Left lobe of liver (tissue), 2 donors: ENCODE results near the gene RPS6KA2. TPM values are rescaled to one million over a fixed set of nuclear protein-coding genes. Genes with fewer than 3 reads are reported as not detected.
"Not testable (repeated sequence)": the region's sequence is repeated elsewhere in the genome, so short reads cannot be mapped to it uniquely, and the experiment has no call there.

Experiments used
- ATAC-seq: fragments of 200-7000 bp; cut with Tn5 transposase; one replicate; pipeline ENCODE4 v1.9.1; 2020; ENCODE audit warnings: mild to moderate bottlenecking, moderate library complexity
- DNase-seq: peaks from one replicate; pipeline ENCODE4 v3.0.0-alpha.2; 2020; ENCODE audit warnings: low spot score
- total RNA-seq: library from RNA; stranded (reverse); gene quantifications from one replicate; pipeline ENCODE4 v1.2.1, GENCODE V29; 2021
- donor health status: DM: no; HTN: no; CAD: no; lungs with moderate emphysema.
- donor health status: DM: no; HTN: yes; CAD: no.

The RPS6KA2 gene
- total RNA-seq, 1 donor from 2014 or later = 12.4 TPM

DNA sequence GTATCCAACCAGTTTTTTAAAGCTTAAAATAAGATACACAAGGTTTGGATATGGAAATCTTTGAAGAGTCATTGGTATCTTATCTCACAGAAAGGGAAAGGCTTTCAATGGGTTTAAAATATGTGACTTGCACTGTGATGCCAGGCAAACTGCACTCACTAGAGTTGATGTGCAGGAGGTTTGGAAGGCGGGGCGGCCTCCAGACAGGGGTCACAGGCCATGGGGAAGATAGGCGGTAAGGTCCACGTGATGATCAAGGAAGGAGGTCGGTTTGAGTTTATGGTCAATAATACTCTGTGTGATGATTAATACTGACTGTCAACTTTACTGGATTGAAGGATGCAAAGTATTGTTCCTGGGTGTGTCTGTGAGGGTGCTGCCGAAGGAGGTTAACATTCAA lies 31.1 kb downstream of the RPS6KA2 start:
- DNase-seq = no peak
- no peak for ATAC-seq

DNA sequence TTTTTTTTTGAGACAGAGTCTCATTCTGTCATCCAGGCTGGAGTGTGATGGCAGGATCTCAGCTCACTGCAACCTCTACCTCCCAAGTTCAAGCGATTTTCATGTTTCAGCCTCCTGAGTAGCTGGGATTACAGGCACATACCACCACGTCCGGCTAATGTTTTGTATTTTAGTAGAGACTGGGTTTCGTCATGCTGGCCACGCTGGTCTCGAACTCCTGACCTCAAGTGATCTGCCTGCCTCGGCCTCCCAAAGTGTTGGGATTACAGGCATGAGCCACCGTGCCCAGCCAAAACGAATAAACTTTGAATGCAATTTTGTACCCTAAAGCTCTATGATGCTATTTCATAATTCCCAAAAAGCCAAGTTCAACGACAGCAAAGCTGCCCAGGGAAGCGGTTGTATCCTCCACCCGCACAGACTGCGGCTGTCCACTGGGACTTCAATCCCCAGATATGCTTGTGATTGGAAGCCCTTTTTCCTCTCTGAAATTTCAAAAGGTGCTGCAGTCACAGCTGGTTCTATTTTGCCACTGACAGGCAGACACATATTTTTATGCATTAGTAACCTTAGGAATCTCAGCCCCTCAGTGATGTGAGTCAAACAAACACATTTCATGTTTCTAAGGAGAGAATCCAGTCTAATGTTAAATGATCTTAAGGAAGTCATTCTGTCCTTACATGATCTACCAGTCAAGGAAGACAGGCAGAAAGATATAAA lies 31.8 kb downstream of the RPS6KA2 start:
- ATAC-seq (no peak), DNase-seq (no peak)

GRCh38 chr6:166592821-166593220 lies 34.2 kb downstream of the RPS6KA2 start:
- ATAC-seq (no peak), DNase-seq (no peak)

- ATAC-seq (no peak), DNase-seq (no peak)
Measured at GRCh38 chr6:166591961-166592520, 35.0 kb downstream of the RPS6KA2 start.

GRCh38 chr6:166591026-166591425 lies 36.0 kb downstream of the RPS6KA2 start:
- no peak for DNase-seq
- ATAC-seq = no peak

DNA sequence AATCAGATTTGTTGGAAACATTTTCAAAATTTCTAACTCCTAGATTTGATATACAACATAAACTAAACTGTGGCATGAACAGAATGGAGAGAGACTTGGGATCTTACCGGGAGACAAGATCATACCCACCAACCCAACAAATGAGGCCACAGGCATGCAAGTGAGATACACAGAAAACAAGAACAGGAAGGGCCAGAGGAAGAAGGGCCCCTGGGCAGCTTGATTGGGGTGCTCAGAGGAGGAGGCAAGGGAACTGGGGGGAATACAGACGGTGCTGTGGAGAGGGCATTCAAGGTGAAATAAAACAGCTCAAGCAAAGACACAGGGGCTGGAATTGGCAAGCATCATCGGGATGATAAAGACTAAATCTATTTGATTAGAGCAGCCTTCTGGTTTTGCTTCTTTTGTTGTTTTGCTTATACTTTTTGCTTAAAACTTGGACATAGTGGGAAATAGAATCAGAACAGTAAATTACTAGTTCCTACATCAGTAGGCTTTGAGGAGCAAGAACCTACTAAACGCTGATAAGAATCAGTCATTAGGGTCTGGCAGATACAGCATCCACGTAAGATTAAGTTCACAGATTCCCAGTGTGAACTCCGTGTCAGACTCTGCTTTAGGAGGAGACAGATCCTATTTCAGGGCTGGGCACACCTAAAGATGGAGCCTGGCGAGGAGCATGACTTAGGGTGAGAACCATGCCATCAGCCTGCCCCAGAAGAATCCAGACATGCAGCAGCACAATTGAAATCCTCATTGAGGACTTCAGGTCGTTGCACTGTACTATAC lies 37.1 kb downstream of the RPS6KA2 start:
- ATAC-seq (no peak), DNase-seq (no peak)

- no peak for ATAC-seq
- no peak for DNase-seq
Measured at GRCh38 chr6:166589337-166589731, 37.7 kb downstream of the RPS6KA2 start.

- no peak for ATAC-seq
- no peak for DNase-seq
Measured at GRCh38 chr6:166588691-166589336, 38.2 kb downstream of the RPS6KA2 start.

DNA sequence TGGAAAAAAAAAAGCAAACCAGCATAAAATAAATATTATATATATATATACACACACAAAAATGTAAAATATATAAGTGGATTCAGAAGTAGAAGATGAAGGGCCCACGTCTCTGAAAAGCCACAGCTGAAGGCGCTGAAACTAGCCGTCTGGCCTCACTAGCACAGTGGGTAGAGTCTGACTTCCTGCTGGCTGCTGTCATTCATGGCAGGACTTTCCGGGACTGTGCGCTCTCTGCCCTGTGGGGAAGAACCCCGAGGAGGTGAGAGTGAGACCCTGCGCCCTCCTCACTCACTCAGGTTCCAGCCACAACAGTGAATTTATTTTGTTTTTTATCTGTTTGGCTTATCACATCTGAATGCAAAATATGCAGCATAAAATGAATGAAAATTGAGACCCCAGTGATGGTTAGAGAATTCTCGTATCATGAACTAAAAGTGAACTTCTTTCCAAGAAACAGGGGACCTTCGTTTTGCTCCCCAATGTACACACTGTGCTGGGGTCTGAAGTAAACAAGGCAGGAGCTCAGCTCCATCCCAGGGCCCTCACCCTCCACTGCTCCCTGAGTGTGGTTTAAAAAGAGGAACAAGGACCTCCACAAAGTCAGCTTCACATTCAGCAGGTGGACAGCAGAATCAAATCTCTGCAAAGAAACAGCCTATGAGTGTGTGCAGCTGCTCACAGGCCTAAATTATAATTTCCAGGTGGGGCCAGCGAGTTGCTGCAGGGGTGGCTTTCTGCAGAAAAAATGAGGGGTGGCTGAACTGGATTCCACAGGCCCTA lies 39.2 kb downstream of the RPS6KA2 start:
- no peak for ATAC-seq
- no peak for DNase-seq

GRCh38 chr6:166586424-166587156 lies 40.5 kb downstream of the RPS6KA2 start, which contains the start of gene RAMACL:
RAMACL (minus strand) TSS chr6:166586678; CDS start chr6:166586477, 201 bp downstream.
- peak; percentile 78 for ATAC-seq
- no peak for DNase-seq

DNA sequence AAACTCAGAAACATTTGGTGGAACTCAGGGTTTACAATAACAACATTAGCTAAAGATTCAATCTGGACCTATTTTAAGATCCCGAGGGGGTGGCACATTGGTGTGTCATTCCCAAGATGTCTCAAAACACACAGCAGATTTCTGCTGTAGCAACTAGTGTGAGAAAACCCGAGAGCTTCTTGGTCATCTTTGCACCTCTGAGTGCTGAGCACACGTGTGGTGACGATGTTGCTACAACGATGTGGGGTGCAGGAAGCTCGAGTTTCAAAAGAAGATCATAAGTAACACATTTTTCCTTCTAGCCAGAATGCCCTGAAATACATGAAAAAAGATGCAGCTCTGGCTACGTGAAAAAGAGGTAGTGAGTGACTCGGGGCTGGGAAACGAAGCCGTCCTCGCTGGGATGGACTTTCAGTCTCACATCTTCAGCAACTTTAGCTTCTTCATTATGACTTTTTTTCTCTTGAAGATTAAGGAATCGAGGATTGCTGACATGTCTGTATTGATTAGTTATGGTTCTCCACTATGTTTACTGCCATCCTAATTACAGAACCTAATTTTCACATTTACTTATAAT lies 42.1 kb downstream of the RPS6KA2 start:
- DNase-seq (no peak), ATAC-seq (no peak)

GRCh38 chr6:166584155-166584554 lies 42.9 kb downstream of the RPS6KA2 start:
- DNase-seq = no peak
- no peak for ATAC-seq

- DNase-seq = no peak
- ATAC-seq = no peak
Measured at GRCh38 chr6:166583230-166583965, 43.7 kb downstream of the RPS6KA2 start.

GRCh38 chr6:166582258-166582657 lies 44.8 kb downstream of the RPS6KA2 start:
- ATAC-seq = no peak
- no peak for DNase-seq

DNA sequence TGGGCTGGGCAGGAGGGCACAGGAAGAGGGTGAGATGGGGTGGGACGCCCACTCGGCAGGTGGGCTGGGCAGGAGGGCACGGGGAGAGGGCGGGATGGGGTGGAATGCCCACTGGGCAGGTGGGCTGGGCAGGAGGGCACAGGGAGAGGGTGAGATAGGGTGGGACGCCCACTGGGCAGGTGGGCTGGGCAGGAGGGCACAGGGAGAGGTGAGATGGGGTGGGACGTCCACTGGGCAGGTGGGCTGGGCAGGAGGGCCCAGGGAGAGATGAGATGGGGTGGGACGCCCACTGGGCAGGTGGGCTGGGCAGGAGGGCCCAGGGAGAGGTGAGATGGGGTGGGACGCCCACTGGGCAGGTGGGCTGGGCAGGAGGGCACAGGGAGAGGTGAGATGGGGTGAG lies 45.2 kb downstream of the RPS6KA2 start:
- not testable (repeated sequence) for ATAC-seq, DNase-seq

DNA sequence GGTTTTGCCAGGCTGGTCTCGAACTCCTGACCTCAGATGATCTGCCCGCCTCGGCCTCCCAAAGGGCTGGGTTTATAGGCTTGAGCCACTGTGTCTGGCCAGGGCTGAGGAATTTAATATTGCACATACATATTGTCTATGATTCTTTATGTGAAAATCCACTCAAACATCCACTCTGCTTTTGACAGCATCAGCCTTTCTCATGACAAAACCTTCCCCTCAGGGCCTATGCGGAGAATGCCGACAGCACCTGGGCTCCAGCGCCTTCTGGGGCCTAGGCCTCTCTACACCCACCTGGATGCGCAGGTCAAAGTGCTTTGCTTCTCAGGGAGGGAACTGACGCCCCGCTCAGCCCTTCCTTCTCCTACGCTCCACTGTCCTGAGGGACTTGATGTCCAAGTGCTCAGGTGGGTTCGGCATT lies 46.0 kb downstream of the RPS6KA2 start:
- DNase-seq (no peak), ATAC-seq (no peak)

DNA sequence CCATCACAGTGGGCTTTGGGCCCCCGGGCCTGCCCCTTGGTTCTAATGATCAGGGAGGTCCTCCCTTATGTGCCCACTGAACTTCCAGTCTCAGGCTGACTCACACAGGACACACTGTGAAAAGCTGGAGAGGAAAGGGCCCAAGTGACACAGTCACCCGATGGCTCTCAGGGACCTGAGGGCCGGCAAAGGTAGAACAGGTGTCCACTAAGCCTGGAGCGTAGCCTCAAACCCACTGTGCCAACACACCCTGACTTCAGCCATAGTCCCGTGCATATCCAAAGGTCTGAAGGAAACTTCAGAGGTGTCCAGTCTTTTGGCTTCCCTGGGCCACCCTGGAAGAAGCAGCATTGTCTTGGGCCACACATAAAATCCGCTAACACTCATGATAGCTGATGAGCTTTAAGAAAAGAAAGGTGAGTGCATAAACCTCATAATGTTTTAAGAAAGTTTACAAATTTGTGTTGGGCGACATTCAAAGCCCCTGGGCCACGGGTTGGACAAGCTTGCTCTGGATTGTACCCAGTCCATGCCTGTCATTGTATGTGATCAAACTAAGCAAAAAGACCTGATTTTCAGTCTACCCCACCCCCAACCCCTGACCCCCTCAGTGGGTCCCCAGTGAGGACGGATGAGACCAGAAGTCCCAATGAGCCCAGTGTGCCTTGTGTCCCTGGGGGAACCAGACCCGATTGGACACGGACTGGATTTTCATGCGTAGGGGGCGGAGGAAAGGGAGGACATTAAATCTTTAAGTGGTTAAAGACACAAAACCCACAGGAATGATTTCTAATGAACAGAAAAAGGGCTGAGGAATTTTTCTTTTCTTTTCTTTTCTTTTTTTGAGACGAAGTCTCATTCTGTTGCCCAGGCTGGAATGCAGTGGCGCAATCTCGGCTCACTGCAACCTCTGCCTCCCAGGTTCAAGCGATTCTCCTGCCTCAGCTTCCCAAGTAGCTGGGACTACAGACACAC lies 46.7 kb downstream of the RPS6KA2 start:
- ATAC-seq (no peak), DNase-seq (no peak)
